Endothelial cell of umbilical vein (primary cell): ENCODE results near the gene POLR3GL. TPM values are rescaled to one million over a fixed set of nuclear protein-coding genes. Genes with fewer than 3 reads are reported as not detected.

Experiments
- BruUV-seq: library from RNA; stranded (reverse); fragments of 400-500 nt; replicated peaks from 2 replicates; lab custom pipeline; 2021; lab: Mats Ljungman, UMichigan
- CTCF ChIA-PET: fragments of 300-600, 350-600 bp; sonication (Branson Sonifier 250); formaldehyde crosslinking; loops from one replicate; lab custom pipeline; 2021; ENCODE audit warnings: antibody characterized with exemption, inconsistent platforms; lab: Charles Lee
- POLR2A ChIA-PET: fragments of 300-600, 350-600 bp; sonication (Branson Sonifier 250); formaldehyde crosslinking; loops from one replicate; lab custom pipeline; 2021; ENCODE audit warnings: antibody characterized with exemption, inconsistent platforms; lab: Charles Lee
- DNase-seq: peaks from one replicate; pipeline ENCODE4 v3.0.0-alpha.2; 2011; ENCODE audit warnings: low read depth, low spot score
- FAIRE-seq: peaks from 2 replicates; lab custom pipeline; 2011; peaks lifted over from hg19 to GRCh38; lab: Jason Lieb, UNC
- H2AFZ ChIP-seq: 2 replicates; pipeline ENCODE4 v1.6.0; 2012; ENCODE audit warnings: low read depth, low read length, control low read depth, inconsistent platforms
- H3K27ac ChIP-seq: 2 replicates; pipeline ENCODE4 v1.5.1; 2011; ENCODE audit warnings: low read depth, mild to moderate bottlenecking, control low read depth, low read length, moderate library complexity; ENCODE audit not compliant: insufficient read depth
- H3K27me3 ChIP-seq, 2 experiments: 2 replicates each; pipeline versions ENCODE4 v1.6.0 to v1.6.1; 2011; ENCODE audit warnings: low read length in 2 of 2, mixed read lengths in 1 of 2; ENCODE audit not compliant: control insufficient read depth in 2 of 2, insufficient read depth in 2 of 2
- H3K36me3 ChIP-seq, 2 experiments: 2 replicates in 1 of 2; 3 replicates in 1 of 2; pipeline ENCODE4 v1.5.1; 2011; ENCODE audit warnings: low read length in 2 of 2, mild to moderate bottlenecking in 1 of 2, moderate library complexity in 1 of 2; ENCODE audit not compliant: control insufficient read depth in 2 of 2, insufficient read depth in 2 of 2; ENCODE audit errors: extremely low read depth in 1 of 2
- H3K4me1 ChIP-seq: 3 replicates; pipeline ENCODE4 v1.5.1; 2011; ENCODE audit warnings: mild to moderate bottlenecking, low read length; ENCODE audit not compliant: control insufficient read depth, insufficient read depth; ENCODE audit errors: extremely low read depth
- H3K4me2 ChIP-seq: 2 replicates; pipeline ENCODE4 v1.6.1; 2011; ENCODE audit warnings: low read length, control low read depth, mixed read lengths; ENCODE audit not compliant: insufficient read depth
- H3K4me3 ChIP-seq, 3 experiments: fragments of 200-600 bp in 1 of 3; sonication (generic), shearing (Covaris generic) in 1 of 3; replicated peaks in 1 of 3; 2 replicates each; pipeline ENCODE4 v1.5.1; 2011 to 2016; ENCODE audit warnings: control low read depth in 3 of 3, low read length in 3 of 3, mild to moderate bottlenecking in 2 of 3, inconsistent platforms in 1 of 3, low read depth in 1 of 3, moderate library complexity in 1 of 3; ENCODE audit not compliant: insufficient read depth in 1 of 3
- H3K79me2 ChIP-seq: 2 replicates; pipeline ENCODE4 v1.6.0; 2012; ENCODE audit warnings: low read length, inconsistent platforms; ENCODE audit not compliant: control insufficient read depth, insufficient read depth
- H3K9ac ChIP-seq: replicated peaks from 2 replicates; pipeline ENCODE3; 2011; ENCODE audit warnings: low read length, control low read depth; ENCODE audit not compliant: insufficient read depth; ENCODE audit errors: extremely low read depth
- H3K9me1 ChIP-seq: replicated peaks from 3 replicates; pipeline ENCODE4 v1.6.0; 2011; ENCODE audit warnings: mild to moderate bottlenecking, low read length; ENCODE audit not compliant: control insufficient read depth, insufficient read depth; ENCODE audit errors: extremely low read depth
- H3K9me3 ChIP-seq: replicated peaks from 2 replicates; pipeline ENCODE4 v1.5.1; 2012; ENCODE audit warnings: low read length, inconsistent platforms; ENCODE audit not compliant: control insufficient read depth, insufficient read depth
- H4K20me1 ChIP-seq: replicated peaks from 2 replicates; pipeline ENCODE3; 2011; ENCODE audit warnings: mild to moderate bottlenecking, low read length; ENCODE audit not compliant: control insufficient read depth, insufficient read depth; ENCODE audit errors: extremely low read depth
- CTCF ChIP-seq, 2 donors: IDR thresholded peaks; 1 replicate in 1 of 2; 2 replicates in 1 of 2; pipeline ENCODE4 v1.5.1; 2011; ENCODE audit warnings: low read length in 2 of 2, mild to moderate bottlenecking in 2 of 2, moderate library complexity in 2 of 2, control low read depth in 1 of 2, inconsistent platforms in 1 of 2, low read depth in 1 of 2; ENCODE audit not compliant: insufficient read depth in 1 of 2; ENCODE audit errors: extremely low read depth in 1 of 2
- EZH2 ChIP-seq: IDR thresholded peaks from 2 replicates; pipeline ENCODE4 v1.6.1; 2012; ENCODE audit warnings: borderline replicate concordance, low read depth, mild to moderate bottlenecking, moderate library complexity, low read length, inconsistent platforms; ENCODE audit not compliant: severe bottlenecking
- FOS ChIP-seq: IDR thresholded peaks from 2 replicates; pipeline ENCODE4 v1.6.1; 2011; ENCODE audit warnings: mild to moderate bottlenecking, low read length, moderate library complexity, borderline replicate concordance; ENCODE audit not compliant: insufficient read depth
- GATA2 ChIP-seq: IDR thresholded peaks from 2 replicates; pipeline ENCODE4 v1.7.0; 2011; ENCODE audit warnings: low read depth, mild to moderate bottlenecking, moderate library complexity, mixed read lengths, low read length; ENCODE audit not compliant: insufficient read length, insufficient read depth
- JUN ChIP-seq: IDR thresholded peaks from 2 replicates; pipeline ENCODE4 v1.6.1; 2011; ENCODE audit warnings: borderline replicate concordance, low read depth; ENCODE audit not compliant: insufficient read length, insufficient read depth
- MAX ChIP-seq: IDR thresholded peaks from 2 replicates; pipeline ENCODE4 v1.6.1; 2011; ENCODE audit not compliant: insufficient read depth, insufficient read length
- MYC ChIP-seq: IDR thresholded peaks from one replicate; pipeline ENCODE4 v1.6.1; 2011; ENCODE audit warnings: mild to moderate bottlenecking, low read depth, low read length
- POLR2A ChIP-seq: IDR thresholded peaks from 2 replicates; pipeline ENCODE4 v1.6.1; 2012; ENCODE audit warnings: low read depth, mild to moderate bottlenecking, control low read depth, low read length
- POLR2AphosphoS5 ChIP-seq: IDR thresholded peaks from 2 replicates; pipeline ENCODE4 v1.6.1; 2012; ENCODE audit warnings: low read depth, mild to moderate bottlenecking, control low read depth, low read length, moderate library complexity; ENCODE audit not compliant: insufficient read depth
- dilution Hi-C: fragments of 300-500 bp; cut with MboI; formaldehyde crosslinking; loops from one replicate; pipeline ENCODE4 v1.15.0; 2019; ENCODE audit warnings: low sequenced_read_pairs; ENCODE audit not compliant: extremely low pct_ligation_motif_present
- intact Hi-C: fragments of 100-400 bp; cut with micrococcal nuclease; formaldehyde crosslinking; loops from one replicate; pipeline ENCODE4 v1.10.0; 2022
- polyA plus RNA-seq, 4 experiments: library from polyadenylated mRNA; depleted of rRNA in 3 of 4; stranded (reverse) in 3 of 4; unstranded in 1 of 4; fragments of >200 nt; gene quantifications; 2 replicates each; pipeline versions ENCODE4 v1.2.1 to v1.2.3, GENCODE V29; 2011 to 2012; ENCODE audit warnings: missing spikeins in 1 of 4
- total RNA-seq: library from RNA; stranded (reverse); gene quantifications from 2 replicates; pipeline ENCODE4 v1.2.3, GENCODE V29; 2021

The POLR3GL gene
- total and polyA plus RNA-seq, 2 donors (not counting 3 experiments of a cell fraction or from before 2014, with no cell fraction given) = 12.4 to 15.3 TPM

DNA sequence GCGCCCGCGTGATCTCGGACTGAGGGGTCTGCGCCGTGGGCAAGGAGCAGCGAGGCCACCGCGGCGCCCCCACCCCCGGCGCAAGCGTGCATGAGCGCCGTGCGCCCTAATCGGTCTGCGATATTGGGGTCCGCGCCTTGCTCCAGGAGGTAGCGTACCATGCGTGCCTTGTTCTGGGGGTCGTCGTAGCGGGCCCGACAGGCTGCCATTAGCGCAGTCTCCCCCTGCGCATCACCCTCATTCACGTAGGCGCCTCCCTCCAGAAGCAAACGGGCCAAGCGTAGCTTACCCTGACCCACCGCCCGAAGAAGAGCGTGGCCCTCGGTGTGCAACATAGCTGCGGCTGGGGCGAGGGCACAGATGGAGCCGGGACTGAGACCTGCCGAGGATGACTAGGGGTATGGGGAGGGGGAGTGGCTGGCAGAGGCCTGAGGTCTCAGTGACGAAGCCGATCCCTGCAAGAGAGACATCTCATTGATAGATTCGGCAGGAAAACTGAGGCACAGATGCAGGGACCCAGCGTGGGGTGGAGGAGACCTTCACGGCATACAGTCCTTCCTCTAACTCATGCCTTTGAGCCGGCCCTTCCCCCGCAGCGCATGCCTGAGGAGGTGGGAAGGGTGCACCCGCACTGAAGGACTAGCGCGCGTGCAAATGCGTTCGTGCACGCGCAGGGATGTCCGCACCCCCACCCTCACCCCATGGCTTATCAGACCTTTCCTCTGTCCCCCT, 2.9 kb upstream of the POLR3GL start:
- no peaks in the 10 kb centered on the region for H3K9me3 ChIP-seq
- FAIRE-seq = no peak
- no peak overlapping the region for H3K27ac ChIP-seq
- no peaks in the 10 kb centered on the region for H3K9me1 ChIP-seq
- H3K9ac ChIP-seq = no peak overlapping the region
- no peak for DNase-seq
- no peaks in the 10 kb centered on the region for H4K20me1 ChIP-seq
- H3K4me3 ChIP-seq = peak overlapping the region; percentile 32 to 75 (median 73)
- H2AFZ ChIP-seq = peak overlapping the region; percentile 95
- peak overlapping the region; percentile 86 for H3K4me2 ChIP-seq
- TF ChIP-seq EZH2 (no peak), CTCF (IDR thresholded peaks at IDR 0.05; ENCODE audit: extremely low read depth in 1 of 2, insufficient read depth in 1 of 2, low read depth in 1 of 2, low read length in 2 of 2) (no peak), POLR2AphosphoS5 (no peak), MYC (no peak), POLR2A (no peak), JUN (no peak), GATA2 (no peak), MAX (no peak), FOS (no peak)
- dilution Hi-C loops (no loop called here), intact Hi-C loops (no loop called here)
- peaks cover 7% of the 10 kb centered on the region for H3K79me2 ChIP-seq
- H3K36me3 ChIP-seq = no peaks in the 10 kb centered on the region
- no TSS peak for BruUV-seq
- CTCF ChIA-PET = interaction anchor here (1.5 to 1.6 kb wide), 2 partner anchors 34 to 46 kb away, joined by 4 to 5 read pairs; partner anchors contain the start of gene RBM8A
- no peaks in the 10 kb centered on the region for H3K27me3 ChIP-seq
- H3K4me1 ChIP-seq = peaks cover 43% of the 10 kb centered on the region
- POLR2A ChIA-PET = interaction anchor here (0.6 kb wide), 1 partner anchor 17 kb away, joined by 4 read pairs; no protein-coding TSS in a partner anchor
